Measurements from ENCODE around the gene WWOX. TPM values are rescaled to one million over a fixed set of nuclear protein-coding genes. Genes with fewer than 3 reads are reported as not detected.

The WWOX gene
- total and polyA plus RNA-seq, 2 donors (not counting 3 experiments of a cell fraction or from before 2014, with no cell fraction given) = 6.2 to 12.5 TPM

GRCh38 chr16:79188739-79189122, 1089.3 kb downstream of the WWOX start:
- Histone ChIP-seq H3K9me1 (replicated peaks; ENCODE audit: control insufficient read depth, extremely low read depth, insufficient read depth, low read length) (no peaks in the 10 kb centered on the region), H4K20me1 (replicated peaks; ENCODE audit: control insufficient read depth, extremely low read depth, insufficient read depth, low read length) (no peaks in the 10 kb centered on the region), H3K27me3 (ENCODE audit: control insufficient read depth in 2 of 2, insufficient read depth in 2 of 2, low read length in 2 of 2) (no peaks in the 10 kb centered on the region), H3K27ac (ENCODE audit: insufficient read depth, low read depth, low read length) (no peak overlapping the region), H3K9me3 (replicated peaks; ENCODE audit: control insufficient read depth, insufficient read depth, low read length) (peaks cover 9% of the 10 kb centered on the region), H3K4me1 (ENCODE audit: control insufficient read depth, extremely low read depth, insufficient read depth, low read length) (no peaks in the 10 kb centered on the region), H2AFZ (ENCODE audit: low read depth, low read length) (no peak overlapping the region), H3K9ac (replicated peaks; ENCODE audit: extremely low read depth, insufficient read depth, low read length) (no peak overlapping the region), H3K36me3 (ENCODE audit: control insufficient read depth in 2 of 2, extremely low read depth in 1 of 2, insufficient read depth in 2 of 2, low read length in 2 of 2) (no peaks in the 10 kb centered on the region), H3K4me3 (replicated peaks in 1 of 3; ENCODE audit: insufficient read depth in 1 of 3, low read depth in 1 of 3, low read length in 3 of 3) (no peak overlapping the region), H3K4me2 (ENCODE audit: insufficient read depth, low read length) (no peak overlapping the region), H3K79me2 (ENCODE audit: control insufficient read depth, insufficient read depth, low read length) (no peaks in the 10 kb centered on the region)
- TF ChIP-seq MAX (IDR thresholded peaks at IDR 0.05; ENCODE audit: insufficient read depth, insufficient read length) = no peak
- TF ChIP-seq MYC (IDR thresholded peaks at IDR 0.05; ENCODE audit: low read depth, low read length) = no peak
- no peak for TF ChIP-seq CTCF (IDR thresholded peaks at IDR 0.05; ENCODE audit: extremely low read depth in 1 of 2, insufficient read depth in 1 of 2, low read depth in 1 of 2, low read length in 2 of 2)
- TF ChIP-seq POLR2A (IDR thresholded peaks at IDR 0.05; ENCODE audit: low read depth, low read length) = no peak
- TF ChIP-seq EZH2 (IDR thresholded peaks at IDR 0.05; ENCODE audit: borderline replicate concordance, low read depth, low read length, severe bottlenecking) = no peak
- TF ChIP-seq JUN (IDR thresholded peaks at IDR 0.05; ENCODE audit: borderline replicate concordance, insufficient read depth, insufficient read length, low read depth) = no peak
- no peak for TF ChIP-seq GATA2 (IDR thresholded peaks at IDR 0.05; ENCODE audit: insufficient read depth, insufficient read length, low read depth, low read length)
- TF ChIP-seq POLR2AphosphoS5 (IDR thresholded peaks at IDR 0.05; ENCODE audit: insufficient read depth, low read depth, low read length) = no peak
- no peak for TF ChIP-seq FOS (IDR thresholded peaks at IDR 0.05; ENCODE audit: borderline replicate concordance, insufficient read depth, low read length)
- BruUV-seq (replicated peaks) = no TSS peak
- intact Hi-C loops (cut with micrococcal nuclease) (no loop called here), dilution Hi-C loops (cut with MboI; ENCODE audit: extremely low pct_ligation_motif_present, low sequenced_read_pairs) (no loop called here)
- DNase-seq (ENCODE audit: low read depth, low spot score) (no peak), FAIRE-seq (no peak)
- CTCF ChIA-PET = no interaction called here
- POLR2A ChIA-PET = no interaction called here
